ENCODE results near the gene EML4. TPM values are rescaled to one million over a fixed set of nuclear protein-coding genes. Genes with fewer than 3 reads are reported as not detected.

Gene EML4
- total and polyA plus RNA-seq, 2 of the 13 experiments (the other 11 are each of a cell fraction or from before 2014, with no cell fraction given), result 243 to 476 TPM

DNA sequence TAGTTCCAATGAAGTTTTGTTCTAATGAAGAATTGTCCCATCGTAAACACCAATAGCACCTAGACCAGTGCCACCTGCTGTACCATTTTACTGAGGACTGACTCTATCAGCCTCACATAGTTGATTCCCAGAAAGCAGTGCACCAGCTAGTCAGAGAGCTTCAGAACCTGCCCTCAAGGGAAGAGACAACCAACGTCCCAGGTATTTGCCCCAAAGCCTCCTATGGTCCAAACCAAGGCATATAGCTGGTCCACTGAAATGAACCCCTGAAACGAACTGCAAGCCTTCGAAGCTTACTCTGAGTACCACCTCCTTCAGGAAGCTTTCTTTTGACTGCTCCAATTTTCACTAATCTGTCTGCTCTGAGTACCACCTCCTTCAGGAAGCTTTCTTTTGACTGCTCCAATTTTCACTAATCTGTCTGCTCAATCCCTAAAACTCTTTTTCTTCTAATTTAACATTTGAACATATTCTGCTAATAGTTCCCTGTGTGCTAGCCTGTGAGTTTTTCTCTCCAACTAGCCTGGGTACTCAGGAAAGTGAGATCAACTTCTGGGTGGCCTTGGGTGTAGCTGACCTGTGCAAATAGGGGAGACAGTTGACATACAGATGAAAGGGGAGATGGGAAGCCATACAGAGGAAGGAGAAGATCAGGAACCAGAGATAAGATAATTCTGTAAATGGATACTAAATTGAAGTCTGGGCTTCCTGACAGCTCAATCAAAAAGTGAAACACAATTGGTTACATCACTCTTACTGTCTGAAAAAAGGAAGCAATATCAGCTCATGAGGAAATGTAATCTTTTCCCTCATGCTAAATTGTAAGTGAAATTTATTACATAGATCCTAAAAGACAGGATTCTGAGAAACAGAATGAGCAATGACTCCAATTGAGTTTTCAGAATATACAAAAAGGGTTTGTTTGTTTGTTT lies 33.5 kb upstream of the EML4 start (continued):
- TF ChIP-seq, protein P1, sequence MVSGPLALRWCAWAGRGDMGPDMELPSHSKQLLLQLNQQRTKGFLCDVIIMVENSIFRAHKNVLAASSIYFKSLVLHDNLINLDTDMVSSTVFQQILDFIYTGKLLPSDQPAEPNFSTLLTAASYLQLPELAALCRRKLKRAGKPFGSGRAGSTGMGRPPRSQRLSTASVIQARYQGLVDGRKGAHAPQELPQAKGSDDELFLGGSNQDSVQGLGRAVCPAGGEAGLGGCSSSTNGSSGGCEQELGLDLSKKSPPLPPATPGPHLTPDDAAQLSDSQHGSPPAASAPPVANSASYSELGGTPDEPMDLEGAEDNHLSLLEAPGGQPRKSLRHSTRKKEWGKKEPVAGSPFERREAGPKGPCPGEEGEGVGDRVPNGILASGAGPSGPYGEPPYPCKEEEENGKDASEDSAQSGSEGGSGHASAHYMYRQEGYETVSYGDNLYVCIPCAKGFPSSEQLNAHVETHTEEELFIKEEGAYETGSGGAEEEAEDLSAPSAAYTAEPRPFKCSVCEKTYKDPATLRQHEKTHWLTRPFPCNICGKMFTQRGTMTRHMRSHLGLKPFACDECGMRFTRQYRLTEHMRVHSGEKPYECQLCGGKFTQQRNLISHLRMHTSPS (CRISPR knock-in tag; IDR thresholded peaks at IDR 0.05; ENCODE audit: low read depth), result no peak
- TF ChIP-seq SIX4 (CRISPR knock-in tag; IDR thresholded peaks at IDR 0.05) (peak; percentile 98), ZMYM3 (CRISPR knock-in tag; IDR thresholded peaks at IDR 0.05) (peak; percentile 31; the same call in 1 of the 2 replicates), ZNF460 (CRISPR knock-in tag; IDR thresholded peaks at IDR 0.05; ENCODE audit: borderline replicate concordance) (no peak), ZNF10 (CRISPR knock-in tag; IDR thresholded peaks at IDR 0.05; ENCODE audit: borderline replicate concordance, low read depth) (no peak), SATB2 (CRISPR knock-in tag; IDR thresholded peaks at IDR 0.05) (peak; percentile 60; the same call in 1 of the 2 replicates), ZKSCAN8 (CRISPR knock-in tag; IDR thresholded peaks at IDR 0.05; ENCODE audit: borderline replicate concordance) (peak; percentile 60; the same call in 1 of the 2 replicates), ARNT (IDR thresholded peaks at IDR 0.05) (no peak), POLR2AphosphoS5 (IDR thresholded peaks at IDR 0.05; ENCODE audit: low read depth, low read length) (peak; percentile 78)
- TF ChIP-seq, protein P2, sequence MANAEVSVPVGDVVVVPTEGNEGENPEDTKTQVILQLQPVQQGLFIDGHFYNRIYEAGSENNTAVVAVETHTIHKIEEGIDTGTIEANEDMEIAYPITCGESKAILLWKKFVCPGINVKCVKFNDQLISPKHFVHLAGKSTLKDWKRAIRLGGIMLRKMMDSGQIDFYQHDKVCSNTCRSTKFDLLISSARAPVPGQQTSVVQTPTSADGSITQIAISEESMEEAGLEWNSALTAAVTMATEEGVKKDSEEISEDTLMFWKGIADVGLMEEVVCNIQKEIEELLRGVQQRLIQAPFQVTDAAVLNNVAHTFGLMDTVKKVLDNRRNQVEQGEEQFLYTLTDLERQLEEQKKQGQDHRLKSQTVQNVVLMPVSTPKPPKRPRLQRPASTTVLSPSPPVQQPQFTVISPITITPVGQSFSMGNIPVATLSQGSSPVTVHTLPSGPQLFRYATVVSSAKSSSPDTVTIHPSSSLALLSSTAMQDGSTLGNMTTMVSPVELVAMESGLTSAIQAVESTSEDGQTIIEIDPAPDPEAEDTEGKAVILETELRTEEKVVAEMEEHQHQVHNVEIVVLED (CRISPR knock-in tag; IDR thresholded peaks at IDR 0.05; ENCODE audit: borderline replicate concordance), result peak; percentile 47; the same call in 1 of the 2 replicates
- TF ChIP-seq, protein P3, sequence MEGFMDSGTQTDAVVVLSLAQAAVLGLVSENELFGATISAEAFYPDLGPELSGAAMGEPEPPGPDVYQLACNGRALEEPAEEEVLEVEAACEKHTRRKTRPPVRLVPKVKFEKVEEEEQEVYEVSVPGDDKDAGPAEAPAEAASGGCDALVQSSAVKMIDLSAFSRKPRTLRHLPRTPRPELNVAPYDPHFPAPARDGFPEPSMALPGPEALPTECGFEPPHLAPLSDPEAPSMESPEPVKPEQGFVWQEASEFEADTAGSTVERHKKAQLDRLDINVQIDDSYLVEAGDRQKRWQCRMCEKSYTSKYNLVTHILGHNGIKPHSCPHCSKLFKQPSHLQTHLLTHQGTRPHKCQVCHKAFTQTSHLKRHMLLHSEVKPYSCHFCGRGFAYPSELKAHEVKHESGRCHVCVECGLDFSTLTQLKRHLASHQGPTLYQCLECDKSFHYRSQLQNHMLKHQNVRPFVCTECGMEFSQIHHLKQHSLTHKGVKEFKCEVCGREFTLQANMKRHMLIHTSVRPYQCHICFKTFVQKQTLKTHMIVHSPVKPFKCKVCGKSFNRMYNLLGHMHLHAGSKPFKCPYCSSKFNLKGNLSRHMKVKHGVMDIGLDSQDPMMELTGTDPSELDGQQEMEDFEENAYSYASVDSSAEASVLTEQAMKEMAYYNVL (CRISPR knock-in tag; IDR thresholded peaks at IDR 0.05; ENCODE audit: borderline replicate concordance), result peak; percentile 97
- TF ChIP-seq, protein P4, sequence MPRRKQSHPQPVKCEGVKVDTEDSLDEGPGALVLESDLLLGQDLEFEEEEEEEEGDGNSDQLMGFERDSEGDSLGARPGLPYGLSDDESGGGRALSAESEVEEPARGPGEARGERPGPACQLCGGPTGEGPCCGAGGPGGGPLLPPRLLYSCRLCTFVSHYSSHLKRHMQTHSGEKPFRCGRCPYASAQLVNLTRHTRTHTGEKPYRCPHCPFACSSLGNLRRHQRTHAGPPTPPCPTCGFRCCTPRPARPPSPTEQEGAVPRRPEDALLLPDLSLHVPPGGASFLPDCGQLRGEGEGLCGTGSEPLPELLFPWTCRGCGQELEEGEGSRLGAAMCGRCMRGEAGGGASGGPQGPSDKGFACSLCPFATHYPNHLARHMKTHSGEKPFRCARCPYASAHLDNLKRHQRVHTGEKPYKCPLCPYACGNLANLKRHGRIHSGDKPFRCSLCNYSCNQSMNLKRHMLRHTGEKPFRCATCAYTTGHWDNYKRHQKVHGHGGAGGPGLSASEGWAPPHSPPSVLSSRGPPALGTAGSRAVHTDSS (CRISPR knock-in tag; conservative IDR thresholded peaks at IDR 0.05), result no peak
- TF ChIP-seq, protein P5, sequence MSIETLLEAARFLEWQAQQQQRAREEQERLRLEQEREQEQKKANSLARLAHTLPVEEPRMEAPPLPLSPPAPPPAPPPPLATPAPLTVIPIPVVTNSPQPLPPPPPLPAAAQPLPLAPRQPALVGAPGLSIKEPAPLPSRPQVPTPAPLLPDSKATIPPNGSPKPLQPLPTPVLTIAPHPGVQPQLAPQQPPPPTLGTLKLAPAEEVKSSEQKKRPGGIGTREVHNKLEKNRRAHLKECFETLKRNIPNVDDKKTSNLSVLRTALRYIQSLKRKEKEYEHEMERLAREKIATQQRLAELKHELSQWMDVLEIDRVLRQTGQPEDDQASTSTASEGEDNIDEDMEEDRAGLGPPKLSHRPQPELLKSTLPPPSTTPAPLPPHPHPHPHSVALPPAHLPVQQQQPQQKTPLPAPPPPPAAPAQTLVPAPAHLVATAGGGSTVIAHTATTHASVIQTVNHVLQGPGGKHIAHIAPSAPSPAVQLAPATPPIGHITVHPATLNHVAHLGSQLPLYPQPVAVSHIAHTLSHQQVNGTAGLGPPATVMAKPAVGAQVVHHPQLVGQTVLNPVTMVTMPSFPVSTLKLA (IDR thresholded peaks at IDR 0.05), result no peak
- TF ChIP-seq, protein P6, sequence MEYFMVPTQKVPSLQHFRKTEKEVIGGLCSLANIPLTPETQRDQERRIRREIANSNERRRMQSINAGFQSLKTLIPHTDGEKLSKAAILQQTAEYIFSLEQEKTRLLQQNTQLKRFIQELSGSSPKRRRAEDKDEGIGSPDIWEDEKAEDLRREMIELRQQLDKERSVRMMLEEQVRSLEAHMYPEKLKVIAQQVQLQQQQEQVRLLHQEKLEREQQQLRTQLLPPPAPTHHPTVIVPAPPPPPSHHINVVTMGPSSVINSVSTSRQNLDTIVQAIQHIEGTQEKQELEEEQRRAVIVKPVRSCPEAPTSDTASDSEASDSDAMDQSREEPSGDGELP (IDR thresholded peaks at IDR 0.05; ENCODE audit: borderline replicate concordance, low read depth), result peak; percentile 80; the same call in 1 of the 2 replicates
- TF ChIP-seq, protein P7, sequence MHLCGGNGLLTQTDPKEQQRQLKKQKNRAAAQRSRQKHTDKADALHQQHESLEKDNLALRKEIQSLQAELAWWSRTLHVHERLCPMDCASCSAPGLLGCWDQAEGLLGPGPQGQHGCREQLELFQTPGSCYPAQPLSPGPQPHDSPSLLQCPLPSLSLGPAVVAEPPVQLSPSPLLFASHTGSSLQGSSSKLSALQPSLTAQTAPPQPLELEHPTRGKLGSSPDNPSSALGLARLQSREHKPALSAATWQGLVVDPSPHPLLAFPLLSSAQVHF (CRISPR knock-in tag; IDR thresholded peaks at IDR 0.05), result no peak
- TF ChIP-seq, protein P8, sequence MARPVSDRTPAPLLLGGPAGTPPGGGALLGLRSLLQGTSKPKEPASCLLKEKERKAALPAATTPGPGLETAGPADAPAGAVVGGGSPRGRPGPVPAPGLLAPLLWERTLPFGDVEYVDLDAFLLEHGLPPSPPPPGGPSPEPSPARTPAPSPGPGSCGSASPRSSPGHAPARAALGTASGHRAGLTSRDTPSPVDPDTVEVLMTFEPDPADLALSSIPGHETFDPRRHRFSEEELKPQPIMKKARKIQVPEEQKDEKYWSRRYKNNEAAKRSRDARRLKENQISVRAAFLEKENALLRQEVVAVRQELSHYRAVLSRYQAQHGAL (CRISPR knock-in tag; IDR thresholded peaks at IDR 0.05; ENCODE audit: not compliant biosample characterization), result peak; percentile 28

Measured in HepG2 (cell line).